ENCODE data around the gene LGR5.

- no peak for TF ChIP-seq CTCF (IDR thresholded peaks at IDR 0.05; ENCODE audit: insufficient read depth, low read depth, low read length)
- no peak for TF ChIP-seq EZH2 (IDR thresholded peaks at IDR 0.05; ENCODE audit: insufficient read depth, low read length)
Observed at GRCh38 chr12:71584356-71584755, 144.8 kb downstream of the LGR5 start.
